AG04450 (cell line): ENCODE measurements around the gene KLHL29. TPM values are rescaled to one million over a fixed set of nuclear protein-coding genes. Genes with fewer than 3 reads are reported as not detected.

ENCODE experiments used
- CTCF ChIA-PET: fragments of 300-600, 350-600 bp; formaldehyde crosslinking; extraction: SDS; loops from one replicate; lab custom pipeline; 2022; ENCODE audit warnings: antibody characterized with exemption, inconsistent platforms; lab: Charles Lee
- POLR2A ChIA-PET: fragments of 350-600 bp; formaldehyde crosslinking; extraction: SDS; loops from one replicate; lab custom pipeline; 2021; ENCODE audit warnings: antibody characterized with exemption, inconsistent platforms; lab: Yijun Ruan, JAX
- DNase-seq: peaks from one replicate; pipeline ENCODE4 v3.0.0-alpha.2; 2011; ENCODE audit warnings: low read depth, low spot score
- H3K27ac ChIP-seq: one replicate; pipeline ENCODE4 v1.5.1; 2012; ENCODE audit warnings: low read depth, low read length, control low read depth
- H3K27me3 ChIP-seq: one replicate; pipeline ENCODE4 v1.6.0; 2012; ENCODE audit warnings: low read length; ENCODE audit not compliant: control insufficient read depth, insufficient read depth
- H3K4me3 ChIP-seq: 2 replicates; pipeline ENCODE4 v1.5.1; 2011; ENCODE audit warnings: mild to moderate bottlenecking, low read depth, low read length, control low read depth
- H3K9me3 ChIP-seq: 2 replicates; pipeline ENCODE4 v1.5.1; 2012; ENCODE audit warnings: low read length; ENCODE audit not compliant: control insufficient read depth, insufficient read depth
- CTCF ChIP-seq: IDR thresholded peaks from 2 replicates; pipeline ENCODE4 v1.5.1; 2011; ENCODE audit warnings: low read depth, low read length, control low read depth, inconsistent platforms
- polyA plus RNA-seq: library from polyadenylated mRNA; depleted of rRNA; stranded (reverse); fragments of >200 nt; gene quantifications from 2 replicates; pipeline ENCODE4 v1.2.3, GENCODE V29; 2011

The KLHL29 gene
- polyA plus RNA-seq, 1 experiment = 3.6 TPM

DNA sequence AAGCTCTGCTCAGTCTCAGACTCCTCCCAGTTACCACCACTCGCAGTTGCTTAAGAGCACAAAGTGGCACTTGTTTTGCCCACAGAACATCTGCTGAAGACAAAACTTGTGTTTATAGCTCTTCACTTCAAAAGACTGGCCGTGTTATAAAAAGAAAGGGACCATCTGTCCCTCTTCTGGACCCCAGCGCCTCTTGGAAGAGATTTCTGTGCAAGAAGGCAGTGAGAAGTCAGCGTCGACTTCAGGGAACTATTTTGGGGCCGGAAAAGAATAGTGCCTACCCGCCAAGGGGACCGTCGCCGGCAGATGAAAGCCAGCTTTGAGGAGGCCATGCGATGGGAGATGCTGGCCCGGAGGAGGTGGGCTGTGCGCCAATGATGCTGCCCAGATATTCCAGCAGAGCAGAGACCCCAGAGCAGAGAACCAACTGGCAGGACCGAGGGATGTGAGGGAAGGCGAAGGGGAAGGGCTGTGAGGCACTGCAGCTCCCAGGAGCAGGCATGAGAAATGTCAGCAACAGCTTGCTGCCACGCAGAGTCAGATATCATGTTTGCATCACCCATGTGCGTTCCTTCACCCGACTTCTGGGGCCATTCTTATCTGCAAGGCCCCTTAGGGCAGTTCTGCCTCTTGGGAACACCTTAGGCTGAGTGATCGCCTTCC is 271.1 kb downstream of the KLHL29 start:
- Histone ChIP-seq H3K27me3 (no peaks in the 10 kb centered on the region), H3K27ac (no peak overlapping the region), H3K4me3 (no peak overlapping the region), H3K9me3 (no peaks in the 10 kb centered on the region; the same call in 1 of the 2 replicates)
- CTCF ChIA-PET = interaction anchor here (0.6 to 1.5 kb wide), 2 partner anchors 32 to 144 kb away, joined by 5 to 7 read pairs; no protein-coding TSS in a partner anchor
- POLR2A ChIA-PET = no interaction called here
- no peak for DNase-seq
- TF ChIP-seq CTCF = no peak

GRCh38 chr2:23656597-23656973 is 271.6 kb downstream of the KLHL29 start:
- Histone ChIP-seq H3K27ac (no peak overlapping the region), H3K27me3 (no peaks in the 10 kb centered on the region), H3K9me3 (no peaks in the 10 kb centered on the region; the same call in none of the 2 replicates), H3K4me3 (no peak overlapping the region)
- ChIA-PET CTCF (interaction anchor here (0.6 kb wide), 1 partner anchor 143 kb away, joined by 7 read pairs; no protein-coding TSS in a partner anchor), POLR2A (no interaction called here)
- no peak for DNase-seq
- TF ChIP-seq CTCF = no peak

DNA sequence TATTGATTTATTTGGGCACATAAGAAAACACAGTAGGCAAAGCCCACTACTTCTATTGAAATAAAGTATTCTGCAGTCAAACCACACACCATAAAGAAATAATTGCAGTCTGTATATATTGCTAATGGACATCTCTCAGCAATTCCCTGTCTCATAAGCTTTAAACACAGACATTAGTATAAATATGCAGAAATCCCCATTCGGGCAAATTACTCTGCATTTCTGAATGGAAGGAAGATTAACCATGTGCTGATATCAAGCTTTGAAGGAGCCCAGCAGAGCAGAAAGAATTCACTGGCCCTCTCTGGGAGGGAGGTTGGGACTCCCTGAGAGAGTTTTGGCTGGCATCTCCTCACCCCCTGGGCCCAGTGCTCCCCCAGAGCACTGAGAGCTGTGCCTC is 272.4 kb downstream of the KLHL29 start:
- POLR2A ChIA-PET = no interaction called here
- Histone ChIP-seq H3K27me3 (no peaks in the 10 kb centered on the region), H3K27ac (no peak overlapping the region), H3K9me3 (no peaks in the 10 kb centered on the region; the same call in 1 of the 2 replicates), H3K4me3 (no peak overlapping the region)
- no peak for DNase-seq
- TF ChIP-seq CTCF = no peak
- CTCF ChIA-PET = no interaction called here

- ChIA-PET CTCF (no interaction called here), POLR2A (no interaction called here)
- no peak for TF ChIP-seq CTCF
- Histone ChIP-seq H3K27ac (no peak overlapping the region), H3K4me3 (no peak overlapping the region), H3K9me3 (no peaks in the 10 kb centered on the region; the same call in 1 of the 2 replicates), H3K27me3 (no peaks in the 10 kb centered on the region)
- DNase-seq = no peak
Measured at GRCh38 chr2:23657934-23658333, 273.0 kb downstream of the KLHL29 start.

GRCh38 chr2:23658466-23658942 is 273.5 kb downstream of the KLHL29 start:
- ChIA-PET CTCF (no interaction called here), POLR2A (no interaction called here)
- DNase-seq = no peak
- H3K27me3 ChIP-seq = no peaks in the 10 kb centered on the region
- H3K9me3 ChIP-seq = no peaks in the 10 kb centered on the region; the same call in 1 of the 2 replicates
- no peak for TF ChIP-seq CTCF
- no peak overlapping the region for H3K4me3 ChIP-seq
- H3K27ac ChIP-seq = no peak overlapping the region
